Ecto neural progenitor cell (in vitro differentiated cells): ENCODE measurements around the gene PADI4.
A peak's percentile ranks its signal among the peaks of the same experiment; 100 is the strongest.
"Not testable (repeated sequence)": the region's sequence is repeated elsewhere in the genome, so short reads cannot be mapped to it uniquely, and the experiment has no call there.

Experiments
- DNase-seq: peaks from one replicate; pipeline ENCODE4 v3.0.0-alpha.2; 2018; ENCODE audit warnings: low spot score

PADI4 gene

GRCh38 chr1:17397910-17398695, 90.1 kb downstream of the PADI4 start:
- DNase-seq = no peak

GRCh38 chr1:17400725-17401341, 92.8 kb downstream of the PADI4 start:
- no peak for DNase-seq

DNA sequence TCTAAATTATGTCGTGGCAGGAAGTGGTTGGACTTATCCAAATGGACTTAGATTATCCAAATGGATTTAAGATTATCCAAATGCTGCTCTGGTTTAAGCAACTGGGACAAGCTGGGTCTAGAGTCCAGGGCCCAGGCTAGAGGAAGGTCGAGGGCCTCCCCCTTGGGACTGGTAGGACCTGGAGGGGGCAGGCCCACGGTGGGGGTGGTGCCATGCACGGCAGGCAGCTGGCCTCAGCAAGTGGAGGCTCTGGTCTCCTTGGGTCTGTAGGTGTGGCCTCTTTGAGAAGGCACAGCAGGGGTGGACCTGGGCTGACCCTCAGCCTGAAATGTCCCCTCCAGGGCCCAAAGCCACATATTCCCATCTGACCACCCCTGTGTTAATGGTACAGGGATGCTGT, 93.8 kb downstream of the PADI4 start:
- DNase-seq = no peak

DNA sequence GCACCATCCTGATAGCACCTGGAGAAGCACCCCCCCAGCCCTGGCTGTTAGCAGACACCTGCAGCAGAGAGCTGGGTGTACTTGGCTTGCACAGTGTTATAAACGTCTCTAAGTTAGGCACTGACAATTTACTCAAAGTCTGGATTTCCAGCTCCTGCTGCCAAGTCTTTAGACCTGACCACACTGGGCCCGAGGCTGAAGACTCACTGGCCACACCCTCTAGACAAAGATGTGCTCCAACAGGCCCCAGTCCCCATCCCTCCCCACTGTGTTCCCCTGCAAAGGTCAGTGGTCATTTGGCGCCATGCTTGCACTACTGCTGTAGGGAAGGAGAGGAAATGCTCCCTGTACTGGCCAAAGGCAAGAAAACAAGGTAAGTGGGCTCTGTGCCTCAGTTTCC, 95.1 kb downstream of the PADI4 start:
- no peak for DNase-seq

DNA sequence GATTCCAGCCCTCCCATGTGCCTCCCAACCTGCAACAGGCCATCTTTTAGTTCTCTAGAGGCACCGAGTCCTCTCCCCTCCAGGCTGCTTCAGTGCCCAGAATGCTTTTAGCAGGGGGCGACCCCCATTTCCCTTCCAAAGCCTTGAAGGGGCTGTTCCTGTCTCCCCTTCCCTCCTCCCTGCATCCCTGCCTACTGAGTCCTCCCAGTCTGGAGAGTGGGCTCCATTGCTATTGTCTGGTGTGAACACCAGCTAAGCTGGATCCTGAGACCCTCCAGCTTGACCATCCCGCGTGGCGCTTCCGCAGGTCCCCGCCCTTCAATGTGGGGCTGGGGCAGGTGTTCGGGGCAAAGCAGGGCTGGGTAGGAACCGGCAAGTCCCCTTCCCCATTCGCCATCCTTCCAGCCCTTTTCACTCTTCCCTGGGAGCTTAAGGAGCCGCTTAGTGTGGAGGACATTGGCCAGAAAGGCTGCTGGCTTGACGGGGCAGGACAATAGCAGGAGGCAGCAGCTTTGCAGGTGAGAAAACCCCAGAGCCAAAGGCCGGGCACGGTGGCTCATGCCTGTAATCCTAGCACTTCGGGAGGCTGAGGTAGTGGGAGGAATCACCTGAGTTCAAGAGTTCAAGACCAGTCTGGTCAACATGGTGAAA, 96.2 kb downstream of the PADI4 start:
- DNase-seq = no peak

GRCh38 chr1:17404820-17405219, 96.8 kb downstream of the PADI4 start:
- no peak for DNase-seq

DNA sequence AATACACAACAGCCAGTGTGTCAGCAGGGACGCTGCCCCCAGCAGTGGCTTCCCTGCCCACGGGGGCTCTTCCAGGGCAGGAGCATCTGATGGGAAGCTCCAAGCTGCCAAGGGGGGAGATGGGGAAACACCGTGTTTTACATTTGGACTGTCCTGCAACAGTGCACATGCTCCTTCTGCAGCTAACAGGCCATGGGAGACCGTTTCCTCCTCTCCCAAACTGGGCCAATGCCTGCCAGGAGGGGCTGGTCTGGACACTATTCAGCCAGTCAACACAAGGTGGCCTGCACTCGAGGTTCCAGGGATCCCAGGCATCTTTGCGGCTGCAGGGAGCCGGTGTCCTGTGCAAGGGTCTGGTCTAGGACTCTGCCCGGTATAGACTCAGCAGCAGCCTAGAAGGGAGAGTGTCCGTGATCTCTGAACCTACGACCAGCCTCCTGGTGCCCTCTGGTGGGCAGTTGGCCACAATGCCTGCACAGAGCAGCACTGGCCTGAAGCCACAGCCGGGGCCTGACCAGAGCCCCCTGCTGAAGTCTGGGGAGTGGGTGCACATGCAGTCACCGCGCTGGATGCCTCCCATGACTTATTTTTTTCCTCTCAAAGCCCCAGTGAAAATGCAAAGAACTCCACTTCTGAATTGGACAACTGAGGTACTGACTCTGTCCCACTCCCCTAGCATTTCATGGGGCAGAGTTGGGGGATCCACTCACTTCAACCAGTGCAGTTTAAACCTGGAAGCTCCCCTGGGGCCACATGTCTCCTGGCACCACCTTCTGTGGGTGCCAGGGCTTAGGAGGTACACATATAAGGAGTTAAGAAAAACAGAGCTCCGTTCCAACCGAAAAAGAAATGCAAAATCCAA, 98.1 kb downstream of the PADI4 start:
- peak; percentile 87 for DNase-seq

DNA sequence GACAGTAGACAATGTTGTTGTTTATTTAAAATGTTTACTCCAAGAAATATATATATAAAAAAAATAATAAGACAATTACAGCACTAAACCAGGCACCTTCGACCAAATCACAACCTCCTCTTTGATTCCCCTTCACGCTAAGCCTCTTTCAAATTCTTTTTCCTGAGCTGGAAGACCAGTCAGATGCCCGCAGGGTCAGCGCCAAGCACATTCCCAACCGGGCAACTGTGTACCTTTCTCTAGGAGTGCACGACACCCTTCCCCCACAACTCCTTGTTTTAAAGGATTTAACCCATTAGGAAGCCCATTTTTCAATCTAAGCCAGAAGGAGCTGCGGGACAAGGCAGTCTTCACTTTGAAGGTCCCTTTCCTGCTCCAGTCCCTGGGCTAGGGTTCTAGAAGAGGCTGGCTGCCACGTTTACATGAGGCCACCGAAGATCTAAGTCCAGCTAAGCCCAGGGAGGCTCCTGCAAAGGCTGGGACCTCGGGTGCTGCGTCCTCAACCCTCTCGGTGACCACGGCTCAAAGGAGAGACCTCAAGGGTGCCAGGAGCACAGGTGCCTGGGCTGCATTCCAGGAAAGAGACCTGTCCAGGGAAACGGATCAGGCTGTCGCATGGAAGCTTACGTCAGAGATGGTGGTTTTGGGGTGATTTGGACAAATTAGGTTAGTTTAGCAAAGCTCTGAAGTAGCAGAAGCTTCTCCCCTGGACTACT, 98.9 kb downstream of the PADI4 start:
- DNase-seq = not testable (repeated sequence)

DNA sequence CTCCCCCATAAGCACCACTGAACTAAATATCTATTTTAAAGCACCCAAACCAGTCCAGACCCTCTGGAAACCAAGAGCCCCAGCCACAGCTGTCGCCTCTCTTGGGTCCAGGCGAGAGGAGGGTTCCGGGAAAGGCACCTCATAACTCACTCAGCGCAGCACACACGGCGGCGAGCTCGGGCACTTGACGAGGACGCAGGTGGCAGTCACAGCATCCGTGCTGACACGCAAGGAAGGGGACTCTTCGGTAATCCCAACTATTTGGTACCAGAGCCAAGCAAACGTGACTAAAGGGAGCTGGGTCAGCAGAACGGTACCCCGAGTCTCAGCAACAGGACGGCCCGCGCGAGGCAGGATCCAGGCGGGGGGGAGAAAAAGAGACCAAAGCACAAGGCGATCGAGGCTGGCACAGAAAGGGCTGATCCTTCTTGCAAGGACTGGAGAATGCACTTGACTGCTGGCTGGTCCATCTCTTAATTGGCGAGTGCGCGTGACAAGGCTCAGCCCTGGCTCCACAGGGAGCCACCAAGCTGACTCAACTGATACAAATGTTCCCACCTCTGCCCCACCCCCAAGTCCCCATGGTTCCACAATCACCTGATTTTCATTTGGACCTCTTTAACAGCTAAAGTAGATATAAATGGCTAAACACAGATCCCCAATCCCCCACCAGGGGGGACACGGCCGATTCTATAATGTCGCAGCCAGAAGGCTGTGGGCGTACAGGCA, 100.0 kb downstream of the PADI4 start:
- not testable (repeated sequence) for DNase-seq

DNA sequence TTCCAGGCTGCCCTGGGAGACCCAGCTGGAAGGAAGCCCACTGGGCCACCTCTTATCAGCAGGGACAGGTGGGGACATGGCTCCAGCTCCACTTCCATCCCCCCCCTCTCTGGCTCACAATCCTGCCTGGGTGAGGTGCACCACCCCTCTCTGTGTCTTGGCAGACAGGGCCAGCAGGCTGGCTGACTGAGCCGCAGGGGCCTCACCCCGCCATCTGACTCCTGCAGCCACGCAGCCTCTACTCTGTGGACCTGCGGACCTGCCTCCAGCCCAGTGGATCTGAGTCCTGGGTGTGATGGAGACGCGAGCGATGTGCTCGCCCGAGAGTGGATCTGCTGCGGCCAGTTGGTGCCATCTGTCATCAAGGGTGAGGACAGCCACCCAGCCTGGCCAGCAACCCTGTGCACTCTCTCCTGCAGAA, 101.4 kb downstream of the PADI4 start:
- DNase-seq = no peak

DNA sequence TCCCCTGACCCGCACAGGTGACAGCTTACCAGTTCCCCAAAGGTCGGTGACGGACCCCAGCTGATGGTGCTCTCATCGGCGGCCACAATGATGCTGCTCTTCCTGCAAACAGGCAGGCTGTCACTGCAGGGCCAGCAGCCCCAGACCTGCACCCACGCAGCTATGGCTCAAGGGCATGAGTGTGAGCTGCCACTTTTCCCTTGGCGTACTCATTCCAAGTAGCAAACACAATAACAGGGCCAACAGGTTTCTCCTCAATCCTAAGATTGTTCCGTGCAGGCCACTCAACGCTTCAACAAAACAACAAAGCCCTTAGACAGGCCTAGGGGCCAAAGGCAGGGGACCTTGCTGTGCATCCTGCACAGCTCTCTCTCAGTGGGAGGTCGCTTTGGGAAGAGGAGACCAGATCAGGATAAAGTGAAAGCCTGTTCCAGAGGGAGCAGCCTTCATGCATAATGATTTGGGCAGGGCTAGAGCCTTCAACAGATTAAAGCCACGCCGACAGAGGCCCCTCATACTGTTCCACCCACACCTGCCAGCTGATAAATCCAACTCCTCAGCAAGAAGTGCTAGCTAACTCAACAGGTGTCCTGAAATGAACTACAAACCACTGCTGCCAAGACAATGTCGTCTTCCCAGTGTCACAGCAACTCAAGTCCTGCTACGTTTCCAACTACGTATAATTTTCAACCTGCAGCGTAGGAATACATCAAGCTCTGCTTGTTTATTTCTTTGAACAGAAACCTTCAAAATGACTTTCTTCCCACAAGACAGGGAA, 104.3 kb downstream of the PADI4 start:
- no peak for DNase-seq
